AG20443 (cell line): Measurements from ENCODE around the gene MEIS3.

Experiments used
- DNase-seq: peaks from one replicate; pipeline ENCODE4 v3.0.0; 2012; ENCODE audit warnings: low spot score, mixed read lengths

The MEIS3 gene

DNA sequence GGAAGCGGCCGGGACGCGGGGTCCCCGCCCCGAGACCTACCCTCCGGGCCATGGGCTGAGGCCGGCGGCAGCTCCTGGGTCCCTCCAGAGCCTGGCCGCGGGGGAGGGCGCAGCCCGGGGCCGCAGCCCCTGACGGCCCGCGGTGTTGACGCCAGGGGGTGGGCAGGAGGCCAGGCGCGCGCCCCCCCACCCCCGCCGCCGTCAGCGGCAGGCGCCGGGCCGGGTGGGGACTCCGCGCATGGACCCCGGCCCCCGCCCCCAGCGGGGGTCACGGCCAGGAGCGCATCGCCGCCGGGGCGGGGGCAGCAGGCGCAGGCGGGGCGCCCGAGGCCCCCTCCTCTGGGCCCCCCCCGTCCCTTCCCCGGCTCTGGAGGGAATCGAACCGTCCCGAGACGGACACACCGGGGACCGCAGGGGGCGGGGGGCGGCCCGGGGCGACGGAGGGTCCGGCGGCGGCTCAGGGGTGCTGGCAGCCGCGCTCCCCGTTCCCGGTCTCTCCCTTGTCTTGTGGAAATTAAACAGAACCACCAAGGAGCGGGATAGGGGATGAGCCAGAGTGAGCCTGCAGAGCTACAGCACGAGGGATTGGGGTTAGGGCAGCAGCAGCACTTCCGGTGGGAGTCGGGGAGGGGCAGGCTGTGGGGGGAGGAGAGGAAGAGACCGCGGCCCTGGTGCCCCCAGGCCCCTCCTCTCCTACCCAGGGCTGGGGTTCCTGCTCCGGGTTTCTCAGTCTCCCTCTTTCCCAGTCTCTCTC is at the start of gene MEIS3:
Gene MEIS3, minus strand, starts transcription at position 498 of the 754 bp plus-strand sequence. Its CDS starts 446 bp downstream, at position 52.
- peak; percentile 60 for DNase-seq

DNA sequence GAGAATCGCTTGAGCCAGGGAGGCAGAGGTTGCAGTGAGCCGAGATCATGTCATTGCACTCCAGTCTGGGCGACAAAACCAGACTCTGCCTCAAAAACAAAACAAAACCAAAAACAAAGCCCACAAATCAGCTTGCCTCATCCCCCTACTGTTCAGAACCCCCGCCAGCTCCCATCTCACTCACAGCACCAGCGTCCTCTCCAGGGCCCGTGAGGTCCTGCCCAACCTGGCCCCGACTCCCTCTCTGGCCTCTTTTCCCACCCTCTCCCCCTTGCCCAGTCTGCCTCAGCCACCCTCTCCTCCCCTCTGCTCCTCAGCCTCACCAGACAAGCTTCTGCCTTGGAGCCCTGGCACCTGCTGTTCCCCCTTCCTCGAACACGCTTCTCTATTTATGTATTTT is 48.6 kb upstream of the MEIS3 start:
- DNase-seq, result no peak

DNA sequence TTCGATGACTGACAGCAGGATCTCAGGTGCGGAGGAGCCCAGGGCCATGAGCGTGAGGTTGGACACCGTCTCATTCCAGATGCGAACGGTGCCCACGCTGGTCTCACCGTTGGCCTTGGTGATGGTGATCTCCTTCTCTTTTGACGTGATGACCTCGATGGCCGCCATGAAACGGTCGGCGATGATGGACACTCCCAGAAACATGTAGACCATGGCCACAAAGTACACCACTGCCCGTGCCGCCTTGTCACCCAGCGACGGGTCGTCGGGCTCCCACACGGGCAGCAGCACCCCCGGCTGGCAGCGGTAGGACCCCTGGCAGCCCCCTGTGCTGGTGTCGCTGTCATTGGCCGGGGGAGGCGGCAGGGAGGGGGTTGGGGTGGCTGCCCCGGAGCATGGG is 46.6 kb upstream of the MEIS3 start:
- no peak for DNase-seq

DNA sequence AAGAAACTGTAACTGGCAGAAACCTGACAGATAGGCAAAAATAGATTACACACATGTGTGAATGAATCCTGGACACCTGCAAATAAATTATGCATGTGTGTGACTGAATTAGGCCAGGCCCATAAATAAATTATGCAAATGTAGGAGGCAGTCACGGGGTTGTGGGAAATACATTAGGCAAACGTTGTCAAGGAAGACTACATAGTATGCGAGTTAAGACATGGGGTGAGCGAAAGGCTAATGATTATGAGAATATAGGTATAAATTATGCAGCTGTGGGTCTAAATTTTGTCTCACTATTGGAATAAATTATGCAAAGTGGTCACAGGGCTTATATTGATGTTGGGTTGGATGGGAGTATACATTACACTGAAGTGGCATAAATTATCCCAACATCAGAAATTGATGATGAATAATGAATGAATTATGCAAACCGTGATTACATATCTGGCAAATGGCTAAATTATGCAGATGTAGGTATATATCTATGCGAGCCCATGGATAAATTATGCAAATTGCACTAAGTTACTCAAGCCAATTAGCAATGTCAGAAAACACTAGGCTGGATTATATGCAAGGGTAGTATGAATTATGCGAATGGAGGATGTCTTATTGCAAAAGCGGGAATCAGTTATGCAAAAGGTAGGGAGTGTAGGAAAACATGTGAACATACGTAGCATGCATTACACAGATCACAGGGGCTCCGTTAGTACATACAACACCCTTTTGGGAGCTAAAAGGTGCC is 45.5 kb upstream of the MEIS3 start:
- DNase-seq, result no peak

DNA sequence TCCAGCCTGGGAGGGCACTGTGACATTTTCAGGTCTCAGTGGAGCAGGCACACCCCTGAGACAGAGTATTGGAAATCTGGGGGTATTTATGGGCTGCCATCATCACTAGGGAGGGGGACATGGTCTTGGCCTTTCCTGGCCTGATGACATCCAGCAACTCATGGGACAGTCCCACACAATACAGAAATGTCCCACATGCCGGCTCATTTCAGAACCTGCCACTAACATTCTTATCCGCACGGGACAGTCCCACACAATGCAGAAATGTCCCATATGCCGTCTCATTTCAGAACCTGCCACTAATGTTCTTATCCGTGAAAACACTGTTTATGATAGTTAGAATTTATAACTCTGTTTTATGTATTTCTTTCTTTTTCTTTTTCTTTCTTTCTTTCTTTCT is 42.5 kb upstream of the MEIS3 start:
- no peak for DNase-seq

DNA sequence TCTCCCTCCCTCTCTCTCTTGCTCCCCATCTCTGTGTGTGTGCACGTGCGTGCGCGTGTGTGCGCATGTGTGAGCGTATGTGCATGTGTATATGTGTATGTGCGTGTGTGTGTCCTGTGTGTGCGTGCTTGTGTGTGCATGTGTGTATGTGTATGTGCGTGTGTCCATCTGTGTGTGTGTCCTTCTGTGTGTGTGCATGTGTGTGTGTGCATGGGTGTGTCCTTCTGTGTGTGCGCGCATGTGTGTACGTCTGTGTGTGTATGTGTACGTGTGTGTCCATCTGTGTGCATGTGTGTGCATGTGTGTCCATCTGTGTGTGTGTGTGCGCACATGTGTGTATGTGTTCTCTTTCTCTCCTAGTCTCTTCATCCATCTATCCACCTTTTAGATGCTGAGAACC is 40.1 kb upstream of the MEIS3 start:
- no peak for DNase-seq

DNA sequence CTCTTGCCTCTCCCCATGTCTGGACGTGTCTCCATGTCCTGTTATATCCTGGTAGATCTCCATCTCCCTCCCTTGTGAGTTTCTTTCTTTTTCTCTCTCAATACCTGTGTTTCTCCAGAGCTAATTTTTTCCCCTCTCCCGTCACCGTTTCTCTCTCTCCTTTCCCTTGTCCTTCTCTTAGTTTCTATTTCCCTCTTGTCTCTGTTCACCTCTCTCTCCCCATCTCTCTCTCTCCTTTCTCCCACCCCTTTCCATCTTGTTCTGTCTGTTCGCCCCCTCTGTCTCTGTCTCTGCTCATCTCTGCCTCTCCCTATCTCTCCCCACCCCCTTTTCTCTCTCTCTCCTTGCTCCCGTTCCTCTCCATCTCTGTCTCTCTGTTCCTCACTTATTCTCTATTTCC is 39.3 kb upstream of the MEIS3 start:
- no peak for DNase-seq

DNA sequence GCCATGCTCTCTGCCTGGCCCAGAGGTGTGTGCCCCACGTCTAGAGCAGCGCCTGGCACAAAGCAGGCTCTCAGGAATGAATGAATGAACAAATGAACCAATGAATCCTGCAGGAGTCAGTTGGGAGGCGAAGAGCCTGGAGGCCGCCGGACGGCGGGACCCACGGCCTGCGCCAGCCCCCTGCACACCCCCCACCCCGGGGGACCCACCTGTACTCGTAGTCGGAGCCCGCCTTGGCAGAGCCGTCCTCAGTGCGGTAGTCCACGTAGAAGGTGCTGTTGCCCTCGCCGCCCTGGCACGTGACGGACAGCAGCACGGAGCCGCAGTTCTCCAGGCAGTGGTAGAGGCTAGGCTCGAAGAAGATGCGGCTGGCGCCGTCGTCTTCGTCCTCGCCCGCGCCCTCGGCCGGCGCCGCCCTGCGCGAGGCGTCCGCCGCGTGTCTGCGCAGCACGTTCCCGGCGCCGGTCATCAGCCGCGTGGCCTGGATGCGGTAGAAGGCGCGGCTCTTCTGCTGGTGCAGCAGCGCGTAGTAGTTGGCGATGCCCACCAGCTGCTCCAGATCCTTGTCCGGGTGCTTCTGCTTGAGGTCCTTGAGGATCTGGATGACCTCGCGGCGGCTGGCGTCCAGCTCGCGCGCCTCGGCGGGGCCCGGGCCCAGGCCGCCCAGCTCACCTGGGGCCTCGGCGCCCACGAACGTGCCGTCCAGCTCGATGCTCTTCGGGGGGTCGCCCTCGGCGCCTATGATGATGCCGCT is 37.6 kb upstream of the MEIS3 start:
- no peak for DNase-seq

DNA sequence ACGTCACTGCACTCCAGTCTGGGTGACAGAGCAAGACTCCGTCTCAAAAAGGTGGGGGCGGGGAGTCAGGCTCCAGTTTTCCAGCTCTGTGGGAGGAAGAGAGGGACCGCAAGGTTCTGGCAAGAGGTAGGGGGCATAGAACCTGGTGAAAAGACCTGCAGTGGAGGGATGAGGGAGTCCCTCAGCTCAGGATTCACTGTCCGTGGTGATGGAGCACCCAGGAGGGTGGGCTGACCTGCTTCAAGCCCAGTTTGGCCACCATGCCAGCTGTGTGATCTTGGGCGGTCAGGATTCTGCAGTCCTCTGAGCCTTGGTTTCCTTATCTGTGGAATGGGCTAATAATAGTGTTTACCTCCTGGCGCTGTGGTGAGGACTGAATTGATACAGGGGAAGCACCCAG is 31.2 kb upstream of the MEIS3 start:
- DNase-seq, result no peak

DNA sequence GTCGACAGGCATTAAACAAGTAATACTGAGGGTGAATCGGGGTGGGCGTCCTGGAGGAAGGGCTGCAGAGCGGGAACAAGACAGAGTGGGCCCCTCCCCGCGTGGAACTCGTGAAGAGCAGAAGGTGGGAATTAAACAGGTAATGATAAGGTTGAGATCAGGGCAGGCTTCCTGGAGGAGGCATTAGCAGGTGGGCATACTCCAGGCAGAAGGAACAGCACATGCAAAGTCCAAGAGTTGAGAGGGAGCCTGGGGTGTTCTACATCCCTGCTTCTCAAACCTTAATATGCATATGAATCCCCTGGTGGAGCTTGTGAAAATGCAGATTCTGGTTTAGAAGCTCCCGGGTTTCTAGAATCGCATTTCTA is 29.0 kb upstream of the MEIS3 start:
- no peak for DNase-seq

DNA sequence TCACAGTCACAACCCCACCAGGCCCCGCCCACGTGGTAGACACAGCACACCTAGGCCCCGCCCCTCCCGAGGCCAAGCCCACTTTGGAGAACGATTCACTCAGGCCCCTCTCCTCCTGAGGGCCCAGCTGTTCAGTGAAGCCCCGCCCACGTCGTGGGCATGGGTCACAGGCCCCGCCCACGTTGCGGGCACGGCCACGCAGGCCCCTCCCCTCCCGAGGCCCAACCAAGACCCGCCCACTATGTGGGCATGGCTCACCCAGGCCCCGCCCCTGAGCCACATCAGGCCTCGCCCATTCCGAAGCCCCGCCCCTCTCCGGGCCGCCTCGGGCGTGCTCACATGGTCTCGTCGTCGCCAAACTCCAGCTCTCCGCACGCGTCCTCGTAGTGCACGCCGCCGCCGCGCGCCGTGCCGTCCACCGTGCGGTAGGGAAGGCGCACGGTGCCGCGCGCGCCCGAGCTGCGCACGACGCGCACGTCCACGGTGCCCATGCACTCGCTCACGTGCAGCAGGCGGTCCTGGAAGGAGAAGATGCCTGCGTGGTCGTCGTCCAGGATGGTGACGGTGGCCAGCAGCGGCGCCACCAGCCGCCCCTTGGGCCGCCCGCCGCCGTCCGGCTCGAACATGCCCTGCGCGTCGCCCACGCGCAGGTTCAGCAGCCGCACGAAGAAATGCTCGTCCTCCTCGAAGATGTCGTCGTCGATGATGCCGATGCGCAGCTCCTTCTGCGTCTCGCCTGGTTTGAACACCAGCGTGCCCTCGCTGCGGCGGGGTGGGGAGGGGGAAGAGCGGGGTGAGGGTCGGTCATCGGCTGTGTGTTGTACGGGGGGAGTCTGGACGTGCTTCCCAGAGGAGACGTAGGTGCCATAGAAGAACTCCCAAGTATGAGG is 28.4 kb upstream of the MEIS3 start:
- DNase-seq, result peak; percentile 65

DNA sequence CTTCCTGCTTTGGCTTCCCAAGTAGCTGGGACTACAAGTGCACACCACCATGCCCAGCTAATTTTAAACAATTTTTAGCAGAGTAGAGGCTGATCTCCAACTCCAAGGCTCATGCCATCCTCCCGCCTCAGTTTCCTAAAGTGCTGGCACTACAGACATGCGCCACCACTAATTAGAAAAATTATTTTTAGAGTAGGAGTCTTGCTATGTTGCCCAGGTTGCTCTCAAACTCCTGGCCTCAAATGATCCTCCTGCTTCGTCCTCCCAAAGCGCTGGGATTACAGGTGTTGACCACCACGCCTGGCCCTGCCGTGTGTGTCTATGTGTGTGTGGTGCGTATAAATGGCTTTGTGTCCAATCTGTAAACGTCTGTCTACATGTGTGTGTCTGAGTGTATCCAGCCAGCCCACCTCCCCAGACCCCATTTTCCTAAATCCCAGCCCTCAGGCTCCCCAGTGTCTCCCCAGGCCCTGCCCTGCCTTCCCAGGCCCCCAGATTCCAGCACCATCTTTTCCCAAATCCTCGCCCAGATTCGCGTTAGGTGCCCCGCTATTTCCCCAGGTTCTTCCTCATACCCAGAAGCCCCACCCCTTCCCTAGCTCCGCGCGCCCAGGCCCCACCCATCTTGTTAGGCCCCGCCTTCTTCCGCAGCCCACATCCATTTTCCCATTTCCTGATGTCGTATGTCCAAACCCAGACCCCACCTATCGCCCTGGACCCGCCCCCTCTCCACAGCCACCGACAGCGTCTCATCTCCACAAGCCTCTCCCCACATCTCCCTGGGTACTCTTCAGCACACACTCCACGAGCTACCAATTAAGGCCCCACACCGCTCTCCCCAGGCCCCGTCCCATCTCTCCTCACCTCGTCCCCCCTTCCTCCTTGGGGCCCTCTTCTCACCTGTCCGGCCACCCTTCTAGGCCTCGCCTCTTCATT is 27.5 kb upstream of the MEIS3 start:
- no peak for DNase-seq

DNA sequence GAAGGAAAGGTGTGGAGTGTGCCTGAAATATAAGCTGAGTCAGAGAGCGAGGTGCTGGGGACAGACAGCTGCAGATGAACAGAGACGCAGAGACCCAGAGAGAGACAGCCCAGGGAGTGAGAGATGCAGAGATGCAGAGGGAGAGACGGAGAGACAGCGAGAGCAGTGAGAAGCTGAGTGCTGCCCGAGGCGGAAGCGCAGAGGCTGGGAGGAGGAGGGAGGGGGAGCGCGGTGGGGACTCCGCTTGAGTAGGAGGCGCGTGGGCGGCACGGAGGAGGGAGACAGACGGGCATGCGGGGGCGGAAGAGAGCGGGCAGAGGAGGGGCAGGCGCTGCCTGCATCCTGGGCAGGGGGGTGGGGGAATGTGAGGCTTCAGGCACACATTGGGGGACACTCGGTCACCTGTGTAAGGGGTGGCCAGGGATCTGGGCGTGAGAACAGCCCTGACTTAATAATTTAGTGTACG is 26.6 kb upstream of the MEIS3 start:
- DNase-seq, result peak; percentile 45

DNA sequence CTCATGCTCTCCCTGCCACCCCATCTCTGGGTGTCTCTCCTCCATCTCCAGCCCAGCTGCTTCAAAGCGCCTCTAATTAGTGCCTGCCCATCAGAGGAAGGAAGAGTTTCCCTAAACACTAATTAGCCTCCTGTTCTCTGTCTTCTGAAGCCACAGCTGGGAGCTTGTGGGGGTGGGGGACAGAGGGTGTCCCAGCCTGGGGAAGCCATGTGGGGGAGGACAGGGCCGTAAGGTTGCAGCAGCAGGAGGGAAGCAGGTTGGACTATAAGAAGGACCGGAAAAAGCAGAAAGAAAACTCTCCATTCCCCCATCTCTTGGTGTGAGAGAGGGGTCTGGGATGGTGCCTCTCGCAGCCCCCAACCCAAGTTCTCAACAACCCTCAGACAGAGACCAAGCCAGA is 26.2 kb upstream of the MEIS3 start:
- DNase-seq, result no peak

DNA sequence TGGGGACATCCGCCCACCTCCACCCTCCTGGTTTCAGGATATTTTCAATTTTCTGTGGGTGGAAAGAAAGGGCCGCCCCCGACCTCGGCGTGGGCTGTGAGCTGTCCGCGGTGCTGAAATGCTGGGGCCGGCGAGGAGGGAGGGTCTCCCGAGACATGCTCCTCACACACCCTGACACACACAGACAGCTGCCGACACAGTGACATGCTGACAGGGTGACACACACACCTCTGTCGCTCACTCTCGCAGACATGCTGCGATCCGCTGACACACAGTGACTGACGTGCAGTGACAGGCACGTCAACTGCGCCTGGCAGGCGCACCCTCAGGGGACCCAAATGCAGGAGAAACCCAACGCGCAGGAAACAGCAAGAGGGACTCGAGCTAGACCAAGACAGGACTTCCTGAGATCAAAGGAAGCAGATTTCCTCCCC is 25.1 kb upstream of the MEIS3 start:
- DNase-seq, result no peak

DNA sequence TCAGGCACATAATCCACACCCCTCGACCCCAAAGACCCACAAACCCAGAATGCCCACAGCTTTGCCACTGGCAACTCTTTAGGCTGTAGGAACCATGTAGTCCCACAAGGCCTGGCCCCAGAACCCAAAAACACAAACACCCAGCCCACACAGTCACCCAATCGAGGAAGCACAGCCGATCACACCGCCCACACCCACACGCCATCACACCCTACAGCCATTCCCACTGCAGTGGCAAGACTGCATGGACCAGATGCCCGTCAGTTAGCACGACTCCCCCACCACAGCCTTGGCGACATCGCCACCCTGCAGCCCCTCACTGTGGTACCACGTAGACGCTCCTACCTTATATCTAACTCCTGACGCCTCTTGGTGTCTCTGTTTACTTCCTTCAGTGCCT is 24.0 kb upstream of the MEIS3 start:
- no peak for DNase-seq

DNA sequence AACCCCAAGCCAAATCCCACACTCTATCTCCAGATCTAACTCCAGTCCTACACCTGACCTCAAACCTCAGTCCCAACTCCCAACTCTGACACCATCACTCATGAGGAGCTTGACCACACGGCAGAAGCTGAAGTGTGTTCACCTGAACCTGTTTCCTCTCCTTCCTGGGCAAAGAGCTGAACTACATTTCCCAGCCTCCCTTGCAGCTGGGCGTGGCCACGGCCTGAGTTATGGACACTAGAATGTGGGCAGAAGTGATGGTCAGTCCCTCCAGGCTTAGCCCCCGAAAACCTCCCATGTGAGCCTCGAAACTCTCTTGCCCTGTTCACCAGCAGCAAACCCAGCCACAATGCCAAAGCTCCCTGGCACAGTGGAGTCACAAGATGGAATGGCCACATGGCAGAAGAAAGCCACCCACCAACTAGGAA is 19.5 kb upstream of the MEIS3 start:
- no peak for DNase-seq

DNA sequence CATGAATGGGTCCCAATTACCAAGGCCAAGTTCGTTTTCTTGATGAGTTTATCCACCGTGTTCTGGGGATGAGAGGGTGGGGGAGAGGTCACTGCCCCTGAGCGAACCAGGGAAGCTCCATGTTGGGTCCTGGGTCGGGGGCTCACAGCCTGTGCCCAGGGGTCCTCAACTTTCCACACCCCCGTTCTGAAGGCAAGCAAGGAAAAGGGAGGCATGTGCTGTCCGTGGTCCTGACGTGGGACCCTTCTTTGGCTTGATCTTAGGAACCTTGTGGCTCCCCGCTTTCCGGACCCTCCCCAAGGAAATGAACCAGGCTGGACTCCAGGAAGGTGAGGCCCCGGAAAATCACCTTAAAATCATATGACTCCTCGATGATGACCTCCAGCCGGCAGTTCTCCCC is 18.2 kb upstream of the MEIS3 start:
- DNase-seq, result no peak

DNA sequence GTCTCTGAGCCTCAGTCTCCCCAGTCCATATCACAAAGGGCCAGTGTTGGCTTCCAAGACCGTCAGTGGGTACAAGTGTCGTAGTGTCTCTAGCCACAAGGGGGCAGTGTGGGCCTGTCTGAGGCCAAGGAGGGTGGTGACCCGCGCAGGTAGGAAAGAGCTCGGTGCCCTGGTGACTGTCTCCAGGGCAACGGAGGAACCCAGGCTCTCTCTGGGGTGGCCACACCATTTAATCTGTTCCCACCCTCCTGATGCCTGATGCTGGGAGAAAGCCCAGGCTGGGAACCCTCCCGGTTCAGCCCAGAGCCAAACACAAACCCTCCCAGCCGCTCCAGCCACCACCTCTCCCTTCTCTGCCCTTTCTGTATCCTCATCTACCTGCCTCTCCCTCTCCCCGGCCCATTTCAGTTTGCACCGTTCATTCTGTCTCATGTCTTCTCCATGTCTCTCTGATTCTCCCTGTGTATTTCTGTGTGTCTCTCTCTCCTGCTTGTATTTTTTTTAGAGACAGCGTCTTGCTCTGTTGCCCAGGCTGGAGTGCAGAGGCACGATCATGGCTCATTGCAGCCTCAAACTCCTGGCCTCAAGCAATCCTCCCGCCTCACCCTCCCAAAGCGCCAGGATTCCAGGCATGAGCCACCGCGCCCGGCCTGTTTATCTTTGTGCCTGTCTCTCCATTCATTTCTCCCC is 17.5 kb upstream of the MEIS3 start:
- peak; percentile 81 for DNase-seq

DNA sequence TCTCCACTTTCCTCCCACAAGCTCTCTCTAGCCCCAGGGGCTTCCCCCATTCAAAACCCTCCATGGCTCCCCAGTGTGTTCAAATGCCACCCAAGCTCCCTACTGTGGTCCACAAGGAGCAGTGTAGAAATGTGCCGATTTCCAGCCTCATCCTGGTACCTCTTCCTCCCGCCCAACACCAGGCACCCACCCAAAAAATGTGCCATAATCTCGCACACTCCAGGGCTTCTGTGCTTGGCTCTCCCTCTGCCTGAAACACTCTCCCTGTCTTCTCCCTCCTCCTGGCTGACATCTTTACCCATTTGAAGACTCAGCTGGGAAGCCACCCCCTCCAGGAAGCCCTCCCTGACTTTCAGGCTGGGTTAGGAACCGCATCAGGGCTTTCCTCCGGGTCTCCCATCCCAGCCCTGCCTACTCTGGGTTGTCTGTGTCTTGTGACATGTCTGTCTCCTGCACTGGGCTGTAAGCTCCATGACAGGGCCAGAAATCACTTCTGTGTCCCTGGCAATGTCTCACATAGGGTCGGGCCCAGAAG is 16.6 kb upstream of the MEIS3 start:
- DNase-seq, result no peak
